Ovary (tissue), 3 donors: ENCODE data around the gene GATA3.

ENCODE experiments used
- CTCF ChIP-seq, 3 donors: fragments of 450-650 bp in 2 of 3; fragments of 200-600 bp in 1 of 3; IDR thresholded peaks; one replicate each; pipeline versions ENCODE4 v1.5.1 to v1.8.0; 2016 to 2022; ENCODE audit warnings: antibody characterized with exemption in 3 of 3, mild to moderate bottlenecking in 1 of 3
- EP300 ChIP-seq: sonication (generic); formaldehyde crosslinking; IDR thresholded peaks from one replicate; pipeline ENCODE4 v1.6.1; 2017; ENCODE audit warnings: antibody characterized with exemption
- POLR2A ChIP-seq: fragments of 450-650 bp; IDR thresholded peaks from one replicate; pipeline ENCODE4 v1.6.1; 2017; ENCODE audit warnings: antibody characterized with exemption, mild to moderate bottlenecking, moderate library complexity
- donor health status: DM: no; HTN: no; CAD: no.

- TF ChIP-seq POLR2A (no peak), CTCF (IDR thresholded peaks at IDR 0.05) (no peak), EP300 (no peak)
These were observed 13.1 kb upstream of the GATA3 start for GRCh38 chr10:8041284-8041991.
